ENCODE results near the gene PLCB3. TPM values are rescaled to one million over a fixed set of nuclear protein-coding genes. Genes with fewer than 3 reads are reported as not detected.

The PLCB3 gene
- total and polyA plus RNA-seq, 8 donors, result 5.7 to 13.1 (median 6.9) TPM

- no peaks in the 10 kb centered on the region for H3K27me3 ChIP-seq
- ATAC-seq, result no peak
- no peak overlapping the region for H3K4me3 ChIP-seq
- no peak for TF ChIP-seq CTCF (IDR thresholded peaks at IDR 0.05)
- peaks cover 13 to 19% (median 16%) of the 10 kb centered on the region in 3 donors for H3K4me1 ChIP-seq
- H3K9me3 ChIP-seq, result no peaks in the 10 kb centered on the region
- no peak for FAIRE-seq
- 87% methylated on average over 16 to 17 of the region's 17 CpGs for WGBS, 2 donors
- no peak overlapping the region for H3K27ac ChIP-seq
- intact Hi-C loops (cut with DNase I), result no loop called here
- no peaks in the 10 kb centered on the region for H3K36me3 ChIP-seq
- peak in 2 of 6 donors; percentile 14 to 71 for DNase-seq
Measured at GRCh38 chr11:64220271-64220670, 31.1 kb upstream of the PLCB3 start.

GRCh38 chr11:64220798-64221197 is 30.5 kb upstream of the PLCB3 start:
- intact Hi-C loops (cut with DNase I), result no loop called here
- WGBS, 2 donors, result 88% methylated on average over 14 of the region's 14 CpGs
- H3K27ac ChIP-seq, result no peak overlapping the region
- no peaks in the 10 kb centered on the region for H3K9me3 ChIP-seq
- H3K36me3 ChIP-seq, result no peaks in the 10 kb centered on the region
- FAIRE-seq (no peak), ATAC-seq (no peak), DNase-seq (peak in 3 of 6 donors; percentile 15 to 76 (median 53))
- no peaks in the 10 kb centered on the region for H3K27me3 ChIP-seq
- H3K4me3 ChIP-seq, result no peak overlapping the region
- H3K4me1 ChIP-seq, result peaks cover 15 to 21% (median 16%) of the 10 kb centered on the region in 3 donors
- TF ChIP-seq CTCF (IDR thresholded peaks at IDR 0.05), result no peak

- FAIRE-seq (no peak), ATAC-seq (no peak), DNase-seq (no peak)
- no peaks in the 10 kb centered on the region for H3K27me3 ChIP-seq
- no peaks in the 10 kb centered on the region for H3K36me3 ChIP-seq
- no peak overlapping the region for H3K27ac ChIP-seq
- H3K4me3 ChIP-seq, result no peak overlapping the region
- no peaks in the 10 kb centered on the region for H3K9me3 ChIP-seq
- TF ChIP-seq CTCF (IDR thresholded peaks at IDR 0.05), result no peak
- intact Hi-C loops (cut with DNase I), result no loop called here
- WGBS, 2 donors, result 40 to 53% methylated on average over 8 to 9 of the region's 9 CpGs
- peaks cover 16 to 21% (median 19%) of the 10 kb centered on the region in 3 donors for H3K4me1 ChIP-seq
Measured at GRCh38 chr11:64222651-64223000, 28.7 kb upstream of the PLCB3 start.

- intact Hi-C loops (cut with DNase I), result no loop called here
- 55 to 60% methylated on average over 24 of the region's 24 CpGs for WGBS, 2 donors
- no peak overlapping the region for H3K4me3 ChIP-seq
- ATAC-seq (no peak), FAIRE-seq (no peak), DNase-seq (peak in 3 of 6 donors; percentile 33 to 74 (median 35))
- H3K27ac ChIP-seq, result no peak overlapping the region
- no peaks in the 10 kb centered on the region for H3K27me3 ChIP-seq
- H3K9me3 ChIP-seq, result no peaks in the 10 kb centered on the region
- no peaks in the 10 kb centered on the region for H3K36me3 ChIP-seq
- peaks cover 13 to 24% (median 21%) of the 10 kb centered on the region in 3 donors for H3K4me1 ChIP-seq
- no peak for TF ChIP-seq CTCF (IDR thresholded peaks at IDR 0.05)
Measured at GRCh38 chr11:64223001-64223651, 28.2 kb upstream of the PLCB3 start.

GRCh38 chr11:64224151-64224890 is 27.0 kb upstream of the PLCB3 start:
- ATAC-seq, result no peak
- no peaks in the 10 kb centered on the region for H3K27me3 ChIP-seq
- FAIRE-seq, result no peak
- peaks cover 3 to 23% (median 15%) of the 10 kb centered on the region in 3 donors for H3K4me1 ChIP-seq
- H3K9me3 ChIP-seq, result no peaks in the 10 kb centered on the region
- intact Hi-C loops (cut with DNase I), result no loop called here
- no peak overlapping the region for H3K27ac ChIP-seq
- WGBS, 2 donors, result 89% methylated on average over 17 of the region's 17 CpGs
- no peak overlapping the region for H3K4me3 ChIP-seq
- TF ChIP-seq CTCF (IDR thresholded peaks at IDR 0.05), result no peak
- peak in 4 of 6 donors; percentile 20 to 79 (median 37) for DNase-seq
- no peaks in the 10 kb centered on the region for H3K36me3 ChIP-seq
